DMS53 treated with DMSO at 0.1 percent for 48 hours (cell line): ENCODE results near the gene SERPINB6.
"Not testable (repeated sequence)": the region's sequence is repeated elsewhere in the genome, so short reads cannot be mapped to it uniquely, and the experiment has no call there.

Experiments
- DNase-seq: peaks from one replicate; lab custom pipeline; 2025; ENCODE audit not compliant: unreplicated experiment; lab: John Stamatoyannopoulos, UW

SERPINB6 gene

DNA sequence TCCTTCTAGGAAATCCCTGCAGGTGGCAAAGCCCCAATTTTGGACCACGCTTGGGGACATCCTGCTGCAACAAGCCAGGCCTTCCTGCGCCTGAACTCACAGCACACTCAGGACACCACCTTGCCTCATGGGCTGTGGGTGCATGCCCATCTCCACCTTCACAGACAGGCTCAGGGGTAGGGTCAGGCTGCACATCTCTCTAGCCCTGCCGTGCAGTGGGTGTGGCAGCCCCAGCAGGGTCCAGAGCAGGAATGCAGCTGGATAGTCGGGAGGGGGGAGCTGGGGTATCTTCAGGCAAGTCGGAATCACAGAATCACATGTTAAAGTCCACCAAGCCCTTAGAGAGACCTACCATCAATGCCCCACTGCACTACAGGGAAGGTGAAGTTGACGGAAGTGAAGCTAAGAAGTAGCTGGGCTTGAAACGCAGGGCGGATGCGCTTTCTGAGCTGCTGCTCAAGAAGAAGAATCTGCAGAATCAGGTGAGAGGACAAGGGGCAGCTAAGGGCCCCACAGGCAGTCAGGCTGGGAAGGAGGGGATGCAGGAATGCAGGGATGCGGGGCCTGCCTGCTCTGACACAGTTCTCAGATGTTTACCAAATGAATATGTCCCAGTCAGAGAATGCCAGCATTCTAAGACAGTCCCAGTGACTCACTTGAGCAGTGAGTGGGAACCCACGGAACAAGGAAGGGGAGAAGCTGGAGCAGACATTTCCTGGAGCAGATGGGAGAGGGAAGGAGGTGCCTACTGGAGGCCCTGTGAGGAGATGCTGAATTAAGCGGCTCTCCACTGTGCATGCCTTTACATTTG is 11.3 kb downstream of the SERPINB6 start:
- no peak for DNase-seq

DNA sequence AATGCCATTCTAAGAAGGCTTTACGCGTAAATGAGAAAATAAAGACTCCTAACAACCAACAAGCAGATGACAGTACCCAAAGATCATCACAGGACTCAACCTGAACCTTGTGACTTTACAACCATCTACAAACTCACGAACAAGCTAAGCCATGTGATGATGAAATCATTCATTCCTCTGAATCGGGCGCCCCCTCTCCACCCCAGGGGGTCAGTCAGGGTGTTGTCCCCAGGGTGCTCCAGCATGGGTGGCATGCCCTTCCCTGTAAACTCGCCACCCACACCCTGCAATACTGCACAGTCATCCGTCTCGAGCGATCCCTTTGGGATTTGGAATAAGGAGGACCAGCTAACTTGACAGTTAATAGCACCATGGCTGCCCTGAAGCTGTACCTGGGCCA is 12.6 kb downstream of the SERPINB6 start:
- DNase-seq = no peak

DNA sequence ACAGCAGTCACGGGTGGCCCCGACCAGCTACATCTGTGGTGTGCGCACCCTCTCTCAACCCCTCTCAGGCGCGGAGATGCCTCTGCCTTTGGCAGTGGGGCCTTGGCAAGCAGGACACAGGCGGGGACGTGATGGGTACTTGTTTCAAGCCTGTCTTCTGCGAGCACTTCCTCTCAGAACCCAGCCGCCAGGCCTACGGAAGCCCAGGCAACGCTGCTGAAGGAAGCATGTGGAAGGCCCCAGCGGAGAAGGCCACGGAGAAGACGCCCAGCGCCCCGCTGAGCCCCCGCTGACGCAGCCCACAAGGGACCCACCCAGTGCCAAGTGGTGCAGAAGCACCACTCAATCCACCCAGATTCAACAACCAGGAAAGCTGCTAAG is 13.0 kb downstream of the SERPINB6 start:
- no peak for DNase-seq

DNA sequence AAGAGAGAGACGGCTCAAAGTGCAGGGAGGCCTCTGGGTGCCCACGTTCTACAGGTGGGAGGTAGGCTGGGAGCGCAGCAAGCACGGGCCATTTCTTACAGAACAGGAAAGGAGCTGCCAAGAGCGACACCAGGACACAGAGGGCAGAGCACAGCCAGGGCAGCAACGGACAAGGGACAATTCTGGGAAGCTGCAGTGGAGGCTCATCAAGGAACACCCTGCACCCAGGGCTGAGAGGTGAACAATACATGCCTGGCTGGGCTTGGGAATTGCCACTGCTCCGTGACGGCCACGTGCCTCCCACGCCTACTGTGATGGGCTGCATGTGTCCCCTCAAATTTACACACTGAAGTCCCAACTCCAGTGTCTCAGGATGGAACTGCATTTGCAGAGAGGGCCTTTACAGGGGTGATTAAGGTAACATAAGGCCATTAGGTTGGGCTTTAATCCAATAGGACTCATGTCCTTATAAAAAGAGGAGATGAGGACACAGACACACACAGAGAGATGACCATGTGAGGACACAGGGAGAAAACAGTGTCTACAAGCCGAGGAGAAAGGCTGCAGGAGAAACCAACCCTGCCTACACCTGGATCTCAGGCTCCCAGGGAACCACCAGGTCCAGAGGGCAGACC is 13.6 kb downstream of the SERPINB6 start:
- no peak for DNase-seq

- DNase-seq = no peak
These were observed 14.3 kb downstream of the SERPINB6 start for GRCh38 chr6:2956930-2957685.

DNA sequence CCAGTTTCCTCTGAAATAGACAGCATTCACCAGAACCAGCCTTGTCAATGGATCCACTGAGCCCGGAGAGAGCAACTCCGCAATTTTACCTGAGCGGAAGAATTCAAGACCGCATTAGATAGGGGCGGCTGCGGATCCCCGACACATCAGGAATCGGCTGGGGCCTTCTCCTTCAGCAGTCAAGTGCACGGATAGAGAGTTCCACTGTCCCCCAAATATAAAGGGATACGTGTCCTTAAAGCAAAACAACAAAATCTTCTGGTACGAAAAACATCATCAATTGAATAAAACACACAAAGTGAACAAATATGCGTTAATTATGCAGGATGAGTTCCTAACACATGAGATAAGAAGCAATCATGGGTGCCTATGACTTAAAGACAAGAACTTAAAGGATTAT is 18.3 kb downstream of the SERPINB6 start:
- DNase-seq = no peak

GRCh38 chr6:2952557-2953095 is 18.7 kb downstream of the SERPINB6 start:
- peak; percentile 85 for DNase-seq

DNA sequence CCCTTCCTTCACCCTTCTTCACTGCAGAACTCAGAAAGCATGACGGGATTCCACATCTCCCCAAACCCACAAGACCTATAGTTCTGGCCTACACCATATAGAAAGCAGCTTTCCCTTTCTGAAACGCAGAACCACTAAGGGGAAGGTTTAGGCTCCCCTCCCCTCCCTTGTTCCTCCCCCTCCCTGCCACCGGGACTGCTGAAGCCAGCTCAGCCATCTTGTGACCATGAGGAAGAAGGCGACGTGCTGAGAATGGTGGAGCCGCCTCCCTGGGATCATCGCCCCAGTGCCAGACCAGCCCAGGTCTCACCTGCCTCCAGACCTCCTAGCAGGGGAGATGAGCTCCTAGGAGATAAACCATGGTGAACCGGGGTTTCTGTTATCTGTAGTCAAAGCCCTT is 19.6 kb downstream of the SERPINB6 start:
- DNase-seq = no peak

DNA sequence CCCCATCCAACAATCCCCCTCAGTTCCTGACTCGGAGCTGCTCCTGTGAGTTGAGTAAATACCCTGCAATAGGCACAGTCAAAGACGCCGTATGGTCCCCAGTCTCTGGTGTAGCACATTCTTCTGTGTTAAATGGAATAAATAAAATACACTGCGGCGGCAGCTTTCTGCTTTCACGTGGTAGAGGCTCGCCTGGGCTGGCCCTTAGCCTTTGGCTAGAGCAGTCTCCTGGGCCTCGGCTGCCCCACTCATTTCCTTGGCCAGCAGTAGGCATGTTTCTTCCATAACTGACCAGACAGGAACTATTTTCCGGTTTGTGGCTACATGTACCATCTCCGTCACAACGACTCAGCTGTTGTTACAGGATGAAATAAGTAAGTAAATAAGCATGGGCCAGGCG is 20.7 kb downstream of the SERPINB6 start:
- DNase-seq = no peak

- DNase-seq = no peak
These were observed 21.8 kb downstream of the SERPINB6 start for GRCh38 chr6:2949536-2950083.

- no peak for DNase-seq
These were observed 22.2 kb downstream of the SERPINB6 start for GRCh38 chr6:2949121-2949520.

GRCh38 chr6:2948228-2949025 is 22.9 kb downstream of the SERPINB6 start:
- no peak for DNase-seq

GRCh38 chr6:2947445-2947844 is 23.9 kb downstream of the SERPINB6 start:
- DNase-seq = no peak

GRCh38 chr6:2945153-2945452 is 26.3 kb downstream of the SERPINB6 start:
- DNase-seq = no peak

DNA sequence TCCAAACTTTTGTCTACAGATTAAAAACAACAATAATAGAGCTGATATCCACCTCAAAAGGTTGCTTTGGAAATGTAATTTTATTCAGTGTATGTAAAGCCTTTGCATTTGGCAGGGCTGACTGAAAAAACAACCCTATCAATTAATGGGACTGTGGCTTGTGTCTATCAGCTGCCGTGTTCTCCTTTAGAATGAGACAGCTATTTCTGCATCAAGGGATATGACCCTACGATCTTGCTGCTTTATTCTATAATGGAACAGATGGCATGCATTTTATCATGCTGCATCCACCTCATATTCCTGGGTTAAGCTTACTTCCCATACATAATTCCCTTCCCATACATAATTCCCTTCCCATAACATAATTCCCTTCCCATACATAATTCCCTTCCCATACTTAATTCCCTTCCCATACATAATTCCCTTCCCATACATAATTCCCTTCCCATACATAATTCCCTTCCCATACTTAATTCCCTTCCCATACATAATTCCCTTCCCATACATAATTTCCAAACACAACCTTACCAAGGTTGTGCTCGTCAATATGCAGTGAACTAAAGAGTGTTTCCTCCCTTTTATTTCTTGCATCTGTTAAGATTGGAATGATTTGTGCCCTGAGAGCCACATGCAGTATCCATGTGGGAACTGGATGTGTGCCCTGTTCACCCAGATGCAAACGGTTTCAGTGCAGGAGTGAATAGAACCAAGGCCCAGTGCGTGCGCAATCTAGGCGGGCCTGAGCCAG is 26.8 kb downstream of the SERPINB6 start:
- DNase-seq = no peak

DNA sequence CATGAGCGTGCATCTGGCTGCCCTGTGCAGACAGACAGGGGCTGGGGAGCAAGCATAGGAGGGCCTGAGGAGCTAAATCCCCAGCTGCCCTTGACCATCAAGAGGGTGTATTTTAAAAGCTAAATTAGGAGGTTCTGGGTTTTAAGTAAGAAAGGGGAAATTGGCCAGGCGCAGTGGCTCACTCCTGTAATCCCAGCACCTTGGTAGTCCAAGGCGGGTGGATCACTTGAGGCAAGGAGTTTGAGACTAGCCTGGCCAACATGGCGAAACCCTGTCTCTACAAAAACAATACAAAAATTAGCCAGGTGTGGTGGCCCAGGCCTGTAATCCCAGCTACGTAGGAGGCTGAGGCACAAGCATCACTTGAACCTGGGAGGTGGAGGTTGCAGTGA is 27.8 kb downstream of the SERPINB6 start:
- DNase-seq = no peak

GRCh38 chr6:2942914-2943563 is 28.3 kb downstream of the SERPINB6 start:
- DNase-seq = peak; percentile 74

DNA sequence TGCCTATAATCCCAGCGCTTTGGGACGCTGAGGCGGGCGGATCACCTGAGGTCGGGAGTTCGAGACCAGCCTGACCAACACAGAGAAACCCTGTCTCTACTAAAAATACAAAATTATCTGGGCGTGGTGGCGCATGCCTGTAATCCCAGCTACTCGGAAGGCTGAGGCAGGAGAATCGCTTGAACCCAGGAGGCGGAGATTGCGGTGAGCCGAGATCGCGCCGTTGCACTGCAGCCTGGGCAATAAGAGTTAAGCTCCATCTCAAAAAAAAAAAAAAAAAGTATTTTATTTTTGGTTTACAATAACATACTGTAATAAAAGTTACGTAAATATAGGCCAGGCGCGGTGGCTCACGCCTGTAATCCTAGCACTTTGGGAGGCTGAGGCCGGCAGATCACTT is 29.3 kb downstream of the SERPINB6 start:
- not testable (repeated sequence) for DNase-seq

- no peak for DNase-seq
These were observed 30.5 kb downstream of the SERPINB6 start for GRCh38 chr6:2940851-2941250.
